Liver (tissue), 3 donors: ENCODE data around the gene SLC37A2.

Experiments used
- TAF1 ChIP-seq: conservative IDR thresholded peaks from 2 replicates; pipeline ENCODE4 v1.6.1; 2016; ENCODE audit warnings: antibody characterized with exemption, mild to moderate bottlenecking
- TF ChIP-seq, protein P1 (sequence below): fragments of 150-350 bp; IDR thresholded peaks from 2 replicates; pipeline ENCODE4 v1.5.1; 2017; ENCODE audit warnings: improper control_type of control experiment, low read depth, low read length; ENCODE audit not compliant: missing input control
- donor health status: healthy.
- donor health status: healthy.

GRCh38 chr11:125081098-125081798, 18.1 kb downstream of the SLC37A2 start:
- TF ChIP-seq, protein P1, sequence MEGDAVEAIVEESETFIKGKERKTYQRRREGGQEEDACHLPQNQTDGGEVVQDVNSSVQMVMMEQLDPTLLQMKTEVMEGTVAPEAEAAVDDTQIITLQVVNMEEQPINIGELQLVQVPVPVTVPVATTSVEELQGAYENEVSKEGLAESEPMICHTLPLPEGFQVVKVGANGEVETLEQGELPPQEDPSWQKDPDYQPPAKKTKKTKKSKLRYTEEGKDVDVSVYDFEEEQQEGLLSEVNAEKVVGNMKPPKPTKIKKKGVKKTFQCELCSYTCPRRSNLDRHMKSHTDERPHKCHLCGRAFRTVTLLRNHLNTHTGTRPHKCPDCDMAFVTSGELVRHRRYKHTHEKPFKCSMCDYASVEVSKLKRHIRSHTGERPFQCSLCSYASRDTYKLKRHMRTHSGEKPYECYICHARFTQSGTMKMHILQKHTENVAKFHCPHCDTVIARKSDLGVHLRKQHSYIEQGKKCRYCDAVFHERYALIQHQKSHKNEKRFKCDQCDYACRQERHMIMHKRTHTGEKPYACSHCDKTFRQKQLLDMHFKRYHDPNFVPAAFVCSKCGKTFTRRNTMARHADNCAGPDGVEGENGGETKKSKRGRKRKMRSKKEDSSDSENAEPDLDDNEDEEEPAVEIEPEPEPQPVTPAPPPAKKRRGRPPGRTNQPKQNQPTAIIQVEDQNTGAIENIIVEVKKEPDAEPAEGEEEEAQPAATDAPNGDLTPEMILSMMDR = no peak
- no peak for TF ChIP-seq TAF1
